ENCODE results near the gene PLOD3. TPM values are rescaled to one million over a fixed set of nuclear protein-coding genes. Genes with fewer than 3 reads are reported as not detected.

Gene PLOD3
- total and polyA plus RNA-seq, 9 of the 15 experiments (the other 6 are each of a cell fraction or from before 2014, with no cell fraction given) = 2.8 to 101 (median 30.9) TPM

- no peak for TF ChIP-seq PATZ1 (CRISPR knock-in tag; IDR thresholded peaks at IDR 0.05; ENCODE audit: borderline replicate concordance)
- peak; percentile 43; the same call in 1 of the 2 replicates for TF ChIP-seq STAG1 (CRISPR knock-in tag; IDR thresholded peaks at IDR 0.05; ENCODE audit: borderline replicate concordance)
- peak; percentile 68; the same call in 1 of the 2 replicates for TF ChIP-seq THRB (CRISPR knock-in tag; conservative IDR thresholded peaks at IDR 0.05)
- peak; percentile 77 for TF ChIP-seq ZBTB40 (IDR thresholded peaks at IDR 0.05)
- TF ChIP-seq ZBTB40 (CRISPR knock-in tag; IDR thresholded peaks at IDR 0.05) = peak; percentile 65
- TF ChIP-seq CC2D1A (IDR thresholded peaks at IDR 0.05) = no peak
- peak; percentile 96 for TF ChIP-seq IRF1 (CRISPR knock-in tag; IDR thresholded peaks at IDR 0.05; ENCODE audit: borderline replicate concordance)
- TF ChIP-seq RBM34 (IDR thresholded peaks at IDR 0.05; ENCODE audit: borderline replicate concordance, insufficient read depth, low read length) = no peak
- no peak for TF ChIP-seq GATAD2B (IDR thresholded peaks at IDR 0.05; ENCODE audit: borderline replicate concordance)
- peak; percentile 9 for TF ChIP-seq NEUROD1 (IDR thresholded peaks at IDR 0.05; ENCODE audit: borderline replicate concordance, low read depth, low read length, partially characterized antibody)
- TF ChIP-seq CEBPG (CRISPR knock-in tag; IDR thresholded peaks at IDR 0.05) = peak; percentile 19; the same call in 1 of the 2 replicates
- TF ChIP-seq CEBPG (tag; conservative IDR thresholded peaks at IDR 0.05 in 1 of 2, IDR thresholded peaks at IDR 0.05 in 1 of 2) = no peak
Measured at GRCh38 chr7:101165075-101165957, 52.1 kb downstream of the PLOD3 start, which contains the start of gene VGF (continued).

All from K562 (cell line).